Duodenal mucosa (tissue), 2 donors: ENCODE measurements around the gene RNU11.
"Not testable (repeated sequence)": the region's sequence is repeated elsewhere in the genome, so short reads cannot be mapped to it uniquely, and the experiment has no call there.

Experiments used
- H3K27ac ChIP-seq: one replicate; pipeline ENCODE4 v1.7.0; 2013; ENCODE audit warnings: low read depth, low read length
- H3K27me3 ChIP-seq, 2 donors: one replicate each; pipeline ENCODE4 v1.7.0; 2013; ENCODE audit warnings: low read length in 2 of 2, control low read depth in 1 of 2; ENCODE audit not compliant: insufficient read depth in 2 of 2, control insufficient read depth in 1 of 2
- H3K36me3 ChIP-seq, 2 donors: one replicate each; pipeline ENCODE4 v1.7.0; 2013; ENCODE audit warnings: low read length in 2 of 2, control low read depth in 1 of 2; ENCODE audit not compliant: insufficient read depth in 2 of 2, control insufficient read depth in 1 of 2
- H3K4me1 ChIP-seq, 2 donors: one replicate each; pipeline ENCODE4 v1.7.0; 2013; ENCODE audit warnings: low read length in 2 of 2, control low read depth in 1 of 2; ENCODE audit not compliant: insufficient read depth in 2 of 2, control insufficient read depth in 1 of 2
- H3K4me3 ChIP-seq, 2 donors: one replicate each; pipeline ENCODE4 v1.7.0; 2013; ENCODE audit warnings: low read length in 2 of 2, low read depth in 1 of 2
- H3K9ac ChIP-seq, 2 donors: one replicate each; pipeline ENCODE4 v1.7.0; 2013; ENCODE audit warnings: low read length in 2 of 2, low read depth in 1 of 2
- H3K9me3 ChIP-seq, 2 donors: one replicate each; pipeline ENCODE4 v1.7.0; 2013; ENCODE audit warnings: low read length in 2 of 2, control low read depth in 1 of 2; ENCODE audit not compliant: control insufficient read depth in 1 of 2

Gene RNU11

GRCh38 chr1:28684937-28685336 lies 36.5 kb downstream of the RNU11 start:
- H3K4me1 ChIP-seq, result no peaks in the 10 kb centered on the region
- H3K4me3 ChIP-seq, result no peak overlapping the region
- no peaks in the 10 kb centered on the region for H3K27me3 ChIP-seq
- H3K9me3 ChIP-seq, result no peaks in the 10 kb centered on the region
- H3K9ac ChIP-seq, result no peak overlapping the region
- peaks cover 0 to 22% of the 10 kb centered on the region in 2 donors for H3K36me3 ChIP-seq
- no peak overlapping the region for H3K27ac ChIP-seq

- not testable (repeated sequence) for H3K4me1 ChIP-seq, H3K9ac ChIP-seq, H3K27me3 ChIP-seq, H3K4me3 ChIP-seq, H3K9me3 ChIP-seq, H3K27ac ChIP-seq
- H3K36me3 ChIP-seq, result peaks cover under 1 to 30% of the 10 kb centered on the region in 2 donors
Observed at GRCh38 chr1:28691627-28692026, 43.2 kb downstream of the RNU11 start.
